ENCODE measurements around the gene RASAL3. TPM values are rescaled to one million over a fixed set of nuclear protein-coding genes. Genes with fewer than 3 reads are reported as not detected.

The RASAL3 gene
- total and polyA plus RNA-seq, 2 of the 4 experiments (the other 2 are of a cell fraction): 0.07 TPM; not detected in 1

GRCh38 chr19:15453906-15454860 lies 10.2 kb downstream of the RASAL3 start (continued):
- no peak for TF ChIP-seq MAZ (IDR thresholded peaks at IDR 0.05; ENCODE audit: borderline replicate concordance, low read depth, low read length)
- TF ChIP-seq CHD1 (IDR thresholded peaks at IDR 0.05; ENCODE audit: low read depth, low read length): no peak

- Histone ChIP-seq H3K4me3 (ENCODE audit: insufficient read depth, low read depth, low read length) (peak overlapping the region; percentile 24), H2BK120ac (ENCODE audit: low read depth, low read length) (0 out of 2 replicates have a peak overlapping the region, but pooled peaks have one; percentile 4), H3K9me1 (ENCODE audit: insufficient read depth, low read length) (peaks cover 20% of the 10 kb centered on the region), H3K18ac (ENCODE audit: low read depth, low read length) (no peak overlapping the region), H2BK15ac (ENCODE audit: low read depth, low read length) (no peak overlapping the region), H3K14ac (replicated peaks; ENCODE audit: low read depth, low read length) (0 out of 2 replicates have a peak overlapping the region, but pooled peaks have one; percentile 15), H3K9me3 (ENCODE audit: control insufficient read depth, insufficient read depth, low read length) (no peaks in the 10 kb centered on the region), H2AK9ac (replicated peaks; ENCODE audit: low read depth, low read length, poor library complexity) (peak overlapping the region; percentile 77), H3K27me3 (ENCODE audit: control insufficient read depth, insufficient read depth, low read length) (peaks cover 29% of the 10 kb centered on the region), H4K91ac (ENCODE audit: insufficient read depth, low read depth, low read length) (no peak overlapping the region), H4K5ac (ENCODE audit: low read depth, low read length) (no peak overlapping the region), H4K8ac (ENCODE audit: low read depth in 2 of 2, low read length in 2 of 2) (peak overlapping the region; percentile 22 to 87; a peak in 1 of 4 replicates), H3K4ac (ENCODE audit: low read depth, low read length) (peak overlapping the region; percentile 35; the same call in 1 of the 2 replicates), H3K23ac (ENCODE audit: low read depth, low read length) (no peak overlapping the region), H4K20me1 (ENCODE audit: insufficient read depth, low read length) (no peaks in the 10 kb centered on the region; the same call in 1 of the 2 replicates), H2BK20ac (ENCODE audit: low read depth, low read length) (no peak overlapping the region), H3K36me3 (ENCODE audit: control insufficient read depth, insufficient read depth, low read length) (no peaks in the 10 kb centered on the region), H2AK5ac (ENCODE audit: low read depth, low read length) (no peak overlapping the region), H3K4me2 (ENCODE audit: low read depth, low read length) (peak overlapping the region; percentile 79), H3K27ac (ENCODE audit: insufficient read depth, low read length) (no peak overlapping the region), H2AFZ (replicated peaks; ENCODE audit: low read length, poor library complexity) (peak overlapping the region; percentile 97), H3K9ac (ENCODE audit: low read depth, low read length) (no peak overlapping the region), H3K4me1 (ENCODE audit: control insufficient read depth, insufficient read depth, low read length) (peaks cover 7% of the 10 kb centered on the region; the same call in 1 of the 2 replicates), H3K79me1 (ENCODE audit: low read depth in 1 of 2, low read length in 2 of 2) (peaks cover 0 to 6% of the 10 kb centered on the region in 2 experiments; a peak in 1 of 4 replicates), H2BK5ac (ENCODE audit: low read depth, low read length, poor library complexity, severe bottlenecking) (no peak overlapping the region), H3K56ac (ENCODE audit: extremely low read depth, insufficient read depth, low read length) (no peak overlapping the region)
- 10% methylated on average over 8 of the region's 44 CpGs; no CpG with 5 or more reads in 1 of the 2 experiments for WGBS, 2 experiments (ENCODE audit: extremely low coverage in 2 of 2, insufficient read length in 1 of 2)
- TF ChIP-seq FOS (IDR thresholded peaks at IDR 0.05; ENCODE audit: low read depth, low read length): no peak
- TF ChIP-seq, protein P1, sequence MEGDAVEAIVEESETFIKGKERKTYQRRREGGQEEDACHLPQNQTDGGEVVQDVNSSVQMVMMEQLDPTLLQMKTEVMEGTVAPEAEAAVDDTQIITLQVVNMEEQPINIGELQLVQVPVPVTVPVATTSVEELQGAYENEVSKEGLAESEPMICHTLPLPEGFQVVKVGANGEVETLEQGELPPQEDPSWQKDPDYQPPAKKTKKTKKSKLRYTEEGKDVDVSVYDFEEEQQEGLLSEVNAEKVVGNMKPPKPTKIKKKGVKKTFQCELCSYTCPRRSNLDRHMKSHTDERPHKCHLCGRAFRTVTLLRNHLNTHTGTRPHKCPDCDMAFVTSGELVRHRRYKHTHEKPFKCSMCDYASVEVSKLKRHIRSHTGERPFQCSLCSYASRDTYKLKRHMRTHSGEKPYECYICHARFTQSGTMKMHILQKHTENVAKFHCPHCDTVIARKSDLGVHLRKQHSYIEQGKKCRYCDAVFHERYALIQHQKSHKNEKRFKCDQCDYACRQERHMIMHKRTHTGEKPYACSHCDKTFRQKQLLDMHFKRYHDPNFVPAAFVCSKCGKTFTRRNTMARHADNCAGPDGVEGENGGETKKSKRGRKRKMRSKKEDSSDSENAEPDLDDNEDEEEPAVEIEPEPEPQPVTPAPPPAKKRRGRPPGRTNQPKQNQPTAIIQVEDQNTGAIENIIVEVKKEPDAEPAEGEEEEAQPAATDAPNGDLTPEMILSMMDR (conservative IDR thresholded peaks at IDR 0.05; ENCODE audit: low read depth, low read length): peak; percentile 36
- peak; percentile 20; the same call in 1 of the 2 replicates for TF ChIP-seq RAD21 (IDR thresholded peaks at IDR 0.05; ENCODE audit: low read length)
- POLR2A ChIA-PET (ENCODE audit: unreplicated experiment): no interaction called here
- BruUV-seq (replicated peaks): no TSS peak
- DNase-seq (no peak), ATAC-seq (ENCODE audit: low read depth) (0 out of 2 replicates have a peak, but pooled peaks have one; percentile 12)
- dilution Hi-C loops (cut with HindIII; ENCODE audit: low sequenced_read_pairs, unreplicated experiment) (no loop called here), intact Hi-C loops (cut with micrococcal nuclease) (loop anchor here (10.0 kb wide), 1 partner anchor 102 kb away; no protein-coding TSS in a partner anchor), in situ Hi-C loops (cut with MboI; ENCODE audit: low sequenced_read_pairs) (no loop called here)
- CTCF ChIA-PET: no interaction called here
Measured at GRCh38 chr19:15453091-15453578, 11.2 kb downstream of the RASAL3 start.
